NB4 (cell line): ENCODE measurements around the gene RNF214.

Source experiments
- CTCF ChIP-seq: IDR thresholded peaks from one replicate; pipeline ENCODE4 v1.5.1; 2012; ENCODE audit warnings: low read depth, low read length
- MYC ChIP-seq: IDR thresholded peaks from 2 replicates; pipeline ENCODE4 v1.6.1; 2011; ENCODE audit warnings: low read depth, low read length

- TF ChIP-seq MYC = no peak
- no peak for TF ChIP-seq CTCF
Observed at GRCh38 chr11:117315285-117316196, 83.1 kb downstream of the RNF214 start.
